Tibial artery (tissue), 4 donors: ENCODE results near the gene IL15RA.
A peak's percentile ranks its signal among the peaks of the same experiment; 100 is the strongest.

Experiments used
- DNase-seq, 2 donors: peaks; one replicate each; pipeline ENCODE4 v3.0.0-alpha.2; 2019
- H3K27ac ChIP-seq, 2 donors: fragments of 200-600 bp; sonication (generic) in 1 of 2; 1 replicate in 1 of 2; 2 replicates in 1 of 2; pipeline ENCODE4 v1.5.1; 2018 to 2019; ENCODE audit warnings: mild to moderate bottlenecking in 1 of 2
- H3K27me3 ChIP-seq, 2 donors: fragments of 200-600 bp; sonication (generic) in 1 of 2; one replicate each; pipeline versions ENCODE4 v1.5.1 to v1.6.0; 2016 to 2019
- H3K36me3 ChIP-seq, 3 donors: fragments of 200-600 bp; sonication (generic) in 2 of 3; one replicate each; pipeline ENCODE4 v1.5.1; 2016 to 2019; ENCODE audit warnings: mild to moderate bottlenecking in 2 of 3
- H3K4me1 ChIP-seq, 4 donors: fragments of 200-600 bp; sonication (generic) in 2 of 4; 1 replicate in 3 of 4; 2 replicates in 1 of 4; pipeline ENCODE4 v1.5.1; 2016 to 2019
- H3K4me3 ChIP-seq, 2 donors: fragments of 200-600 bp; sonication (generic) in 1 of 2; 1 replicate in 1 of 2; 2 replicates in 1 of 2; pipeline ENCODE4 v1.5.1; 2018 to 2019; ENCODE audit warnings: mild to moderate bottlenecking in 2 of 2
- H3K9me3 ChIP-seq, 3 donors: fragments of 200-600 bp; sonication (generic) in 1 of 3; one replicate each; pipeline ENCODE4 v1.5.1; 2016 to 2019
- intact Hi-C: fragments of 100-400 bp; cut with DNase I; formaldehyde crosslinking; loops from one replicate; pipeline ENCODE4 v1.15.0; 2023; ENCODE audit warnings: low total_unique reads
- TF ChIP-seq, protein P1 (sequence below), 2 experiments: fragments of 200-600 bp in 1 of 2; fragments of 450-650 bp in 1 of 2; IDR thresholded peaks; one replicate each; pipeline ENCODE4 v1.5.1; 2017 to 2019; ENCODE audit warnings: antibody characterized with exemption in 2 of 2, mild to moderate bottlenecking in 1 of 2, moderate library complexity in 1 of 2

The IL15RA gene

DNA sequence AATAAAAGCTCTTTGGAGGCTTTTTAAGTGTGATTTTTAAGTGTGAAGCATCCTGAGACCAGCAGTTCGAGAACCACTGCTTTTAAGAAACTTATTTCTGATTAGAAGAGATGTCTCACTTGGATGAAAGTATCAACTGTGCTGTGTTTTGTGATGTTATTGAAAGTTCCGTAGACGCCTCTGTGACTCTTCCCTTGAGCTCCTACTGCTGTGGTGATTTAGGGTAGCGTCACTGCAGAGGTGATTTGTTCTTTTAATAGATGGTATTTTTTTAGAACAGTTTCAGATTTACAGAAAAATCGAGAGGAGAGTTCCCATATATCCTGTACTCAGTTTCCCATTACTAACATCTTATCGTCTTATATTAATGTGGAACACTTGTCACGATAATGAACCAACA is 57.8 kb downstream of the IL15RA start:
- intact Hi-C loops, result no loop called here
- no peak overlapping the region for H3K27ac ChIP-seq
- no peaks in the 10 kb centered on the region for H3K27me3 ChIP-seq
- H3K4me1 ChIP-seq, result no peaks in the 10 kb centered on the region
- H3K4me3 ChIP-seq, result no peak overlapping the region
- peaks cover 74 to 100% (median 97%) of the 10 kb centered on the region in 3 donors for H3K36me3 ChIP-seq
- no peaks in the 10 kb centered on the region for H3K9me3 ChIP-seq
- DNase-seq, result no peak
- TF ChIP-seq, protein P1, sequence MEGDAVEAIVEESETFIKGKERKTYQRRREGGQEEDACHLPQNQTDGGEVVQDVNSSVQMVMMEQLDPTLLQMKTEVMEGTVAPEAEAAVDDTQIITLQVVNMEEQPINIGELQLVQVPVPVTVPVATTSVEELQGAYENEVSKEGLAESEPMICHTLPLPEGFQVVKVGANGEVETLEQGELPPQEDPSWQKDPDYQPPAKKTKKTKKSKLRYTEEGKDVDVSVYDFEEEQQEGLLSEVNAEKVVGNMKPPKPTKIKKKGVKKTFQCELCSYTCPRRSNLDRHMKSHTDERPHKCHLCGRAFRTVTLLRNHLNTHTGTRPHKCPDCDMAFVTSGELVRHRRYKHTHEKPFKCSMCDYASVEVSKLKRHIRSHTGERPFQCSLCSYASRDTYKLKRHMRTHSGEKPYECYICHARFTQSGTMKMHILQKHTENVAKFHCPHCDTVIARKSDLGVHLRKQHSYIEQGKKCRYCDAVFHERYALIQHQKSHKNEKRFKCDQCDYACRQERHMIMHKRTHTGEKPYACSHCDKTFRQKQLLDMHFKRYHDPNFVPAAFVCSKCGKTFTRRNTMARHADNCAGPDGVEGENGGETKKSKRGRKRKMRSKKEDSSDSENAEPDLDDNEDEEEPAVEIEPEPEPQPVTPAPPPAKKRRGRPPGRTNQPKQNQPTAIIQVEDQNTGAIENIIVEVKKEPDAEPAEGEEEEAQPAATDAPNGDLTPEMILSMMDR (IDR thresholded peaks at IDR 0.05), result no peak

DNA sequence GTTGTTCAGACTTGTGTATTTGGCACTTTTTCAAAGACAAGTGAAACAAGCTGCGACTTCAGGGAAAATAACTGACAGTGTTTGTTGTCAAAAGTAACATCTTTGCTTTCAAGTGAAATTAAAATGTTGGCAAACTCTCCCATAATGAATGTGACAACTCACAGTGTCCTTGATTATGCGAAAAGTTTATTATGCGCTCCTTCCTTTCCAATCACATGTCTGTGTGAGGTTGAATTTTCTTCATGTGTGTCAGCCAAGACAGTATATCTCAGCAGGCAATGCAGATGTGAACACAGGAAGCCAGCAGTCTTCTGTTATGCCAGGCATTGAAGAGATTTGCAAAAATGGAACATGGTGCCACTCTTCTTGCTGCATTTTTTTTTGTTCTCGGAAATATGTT is 58.6 kb downstream of the IL15RA start:
- no peak for DNase-seq
- Histone ChIP-seq H3K9me3 (no peaks in the 10 kb centered on the region), H3K27me3 (no peaks in the 10 kb centered on the region), H3K27ac (no peak overlapping the region), H3K36me3 (peaks cover 74 to 100% (median 97%) of the 10 kb centered on the region in 3 donors), H3K4me3 (no peak overlapping the region), H3K4me1 (no peaks in the 10 kb centered on the region)
- TF ChIP-seq, protein P1 (IDR thresholded peaks at IDR 0.05), result no peak
- intact Hi-C loops, result no loop called here

DNA sequence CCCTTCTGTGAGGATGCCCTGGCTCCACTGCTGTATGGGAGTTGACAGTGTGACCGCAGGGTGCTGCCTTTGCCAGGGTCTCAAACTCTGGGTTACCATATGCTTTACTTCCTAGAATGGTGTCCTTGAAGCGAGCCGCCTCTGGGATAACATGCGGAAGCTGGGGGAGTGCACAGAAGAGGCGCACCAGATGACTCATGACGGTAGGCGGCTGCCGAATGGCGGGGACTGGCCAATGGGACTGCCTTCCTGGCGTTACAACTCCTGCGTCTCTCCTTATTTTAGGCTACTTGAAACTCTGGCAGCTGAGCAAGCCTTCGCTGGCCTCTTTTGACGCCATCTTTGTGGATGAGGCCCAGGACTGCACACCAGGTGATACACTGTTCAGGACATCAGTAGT is 60.0 kb downstream of the IL15RA start:
- Histone ChIP-seq H3K36me3 (peaks cover 86 to 100% (median 97%) of the 10 kb centered on the region in 3 donors), H3K4me3 (no peak overlapping the region), H3K27me3 (no peaks in the 10 kb centered on the region), H3K9me3 (no peaks in the 10 kb centered on the region), H3K27ac (no peak overlapping the region), H3K4me1 (no peaks in the 10 kb centered on the region)
- peak in 1 of 2 donors; percentile 37 for DNase-seq
- TF ChIP-seq, protein P1 (IDR thresholded peaks at IDR 0.05), result no peak
- intact Hi-C loops, result no loop called here

DNA sequence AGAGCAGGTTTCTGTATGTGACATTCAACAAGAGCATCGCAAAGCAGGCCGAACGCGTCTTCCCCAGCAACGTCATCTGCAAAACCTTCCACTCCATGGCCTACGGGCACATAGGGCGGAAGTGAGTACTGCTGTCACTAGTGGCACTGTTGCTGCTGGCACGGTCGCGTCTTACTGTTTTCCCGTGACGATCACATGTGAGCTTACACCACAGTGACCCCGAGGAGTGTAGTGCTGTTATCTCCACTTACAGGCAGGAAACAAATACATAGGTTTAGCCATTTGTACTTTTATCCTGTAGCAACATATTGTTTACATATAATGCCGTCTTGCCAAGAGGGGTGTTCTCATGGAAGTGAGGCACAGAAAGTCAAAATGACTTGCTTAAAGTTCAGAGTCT is 61.9 kb downstream of the IL15RA start:
- Histone ChIP-seq H3K9me3 (no peaks in the 10 kb centered on the region), H3K27ac (no peak overlapping the region), H3K27me3 (no peaks in the 10 kb centered on the region), H3K36me3 (peaks cover 91 to 100% (median 98%) of the 10 kb centered on the region in 3 donors), H3K4me1 (no peaks in the 10 kb centered on the region), H3K4me3 (no peak overlapping the region)
- DNase-seq, result peak in 1 of 2 donors; percentile 48
- intact Hi-C loops, result no loop called here
- TF ChIP-seq, protein P1 (IDR thresholded peaks at IDR 0.05), result no peak

DNA sequence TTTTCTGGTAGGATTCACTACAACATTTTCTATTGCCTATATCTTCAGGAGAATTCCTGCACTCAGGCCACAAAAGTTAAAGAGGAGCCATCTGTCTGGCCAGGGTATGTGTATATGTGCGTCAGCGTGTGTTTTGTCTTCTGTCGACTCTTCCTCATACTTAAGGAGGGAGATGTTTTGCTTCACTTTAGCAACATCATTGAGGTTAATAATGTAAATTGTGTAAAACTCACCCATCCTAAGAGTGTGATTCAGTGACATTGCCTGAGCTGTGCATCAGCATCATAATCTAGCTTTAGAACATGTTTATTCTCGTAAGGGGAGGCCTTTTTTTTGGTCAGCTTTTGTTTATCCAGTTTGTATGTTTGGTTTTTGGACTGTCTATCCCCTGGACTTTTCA is 63.6 kb downstream of the IL15RA start:
- no peak for DNase-seq
- Histone ChIP-seq H3K9me3 (no peaks in the 10 kb centered on the region), H3K36me3 (peaks cover 92 to 100% (median 98%) of the 10 kb centered on the region in 3 donors), H3K4me3 (no peak overlapping the region), H3K27me3 (no peaks in the 10 kb centered on the region), H3K4me1 (no peaks in the 10 kb centered on the region), H3K27ac (no peak overlapping the region)
- intact Hi-C loops, result no loop called here
- TF ChIP-seq, protein P1 (IDR thresholded peaks at IDR 0.05), result no peak

DNA sequence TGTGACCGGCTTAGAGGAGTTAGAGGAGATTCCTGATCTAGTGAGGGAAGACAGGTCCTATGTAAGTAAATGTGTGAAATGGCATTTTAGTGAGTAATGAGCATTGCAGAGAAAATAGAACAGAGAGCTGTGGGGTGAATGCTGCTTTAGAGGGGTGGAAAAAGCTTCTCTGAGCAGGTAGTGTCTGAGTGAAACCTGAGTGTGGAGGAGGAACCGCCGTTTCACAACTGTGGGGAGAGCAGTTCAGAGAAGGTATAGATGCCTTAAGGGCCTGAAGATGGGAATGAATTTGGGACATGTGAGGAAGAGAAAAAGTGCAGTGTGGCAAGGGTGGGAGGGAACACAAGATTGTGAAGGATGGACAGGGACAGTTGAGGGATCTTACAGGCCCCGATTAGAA is 65.7 kb downstream of the IL15RA start:
- peak in 1 of 2 donors; percentile 12 for DNase-seq
- Histone ChIP-seq H3K4me1 (no peaks in the 10 kb centered on the region), H3K27ac (no peak overlapping the region), H3K36me3 (peaks cover 81 to 94% (median 82%) of the 10 kb centered on the region in 3 donors), H3K27me3 (no peaks in the 10 kb centered on the region), H3K9me3 (no peaks in the 10 kb centered on the region), H3K4me3 (no peak overlapping the region)
- TF ChIP-seq, protein P1 (IDR thresholded peaks at IDR 0.05), result no peak
- intact Hi-C loops, result no loop called here
